ENCODE results near the gene SLC43A2.
A peak's percentile ranks its signal among the peaks of the same experiment; 100 is the strongest.

Gene SLC43A2

GRCh38 chr17:1560858-1561355 lies 67.7 kb downstream of the SLC43A2 start:
- no peak for DNase-seq

- DNase-seq = no peak
Measured at GRCh38 chr17:1560101-1560857, 68.4 kb downstream of the SLC43A2 start.

- DNase-seq = no peak
Measured at GRCh38 chr17:1559047-1560043, 69.3 kb downstream of the SLC43A2 start.

DNA sequence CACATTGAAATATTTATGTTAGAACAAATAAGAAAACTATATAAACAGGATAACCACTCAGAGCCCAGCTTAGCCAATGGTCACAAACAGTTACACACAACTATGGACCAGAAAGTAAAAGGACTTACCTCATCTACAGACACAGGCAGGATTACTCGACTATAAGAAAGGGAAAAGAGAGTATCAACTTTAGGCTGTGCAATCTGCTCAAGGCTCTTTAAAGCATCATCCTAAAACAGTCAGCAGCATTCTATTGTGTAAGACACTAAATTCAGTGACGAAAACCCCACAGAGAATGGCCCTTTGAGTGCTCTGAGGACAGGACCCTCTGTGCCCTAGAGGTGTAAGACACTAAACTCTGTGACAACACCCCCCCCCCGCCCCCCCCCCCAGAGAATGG lies 70.2 kb downstream of the SLC43A2 start:
- DNase-seq = no peak

GRCh38 chr17:1557355-1558095 lies 71.1 kb downstream of the SLC43A2 start:
- DNase-seq = no peak

GRCh38 chr17:1555651-1556471 lies 72.8 kb downstream of the SLC43A2 start:
- DNase-seq = no peak

- no peak for DNase-seq
Measured at GRCh38 chr17:1554751-1555540, 73.7 kb downstream of the SLC43A2 start.

- no peak for DNase-seq
Measured at GRCh38 chr17:1553354-1554266, 75.0 kb downstream of the SLC43A2 start.

DNA sequence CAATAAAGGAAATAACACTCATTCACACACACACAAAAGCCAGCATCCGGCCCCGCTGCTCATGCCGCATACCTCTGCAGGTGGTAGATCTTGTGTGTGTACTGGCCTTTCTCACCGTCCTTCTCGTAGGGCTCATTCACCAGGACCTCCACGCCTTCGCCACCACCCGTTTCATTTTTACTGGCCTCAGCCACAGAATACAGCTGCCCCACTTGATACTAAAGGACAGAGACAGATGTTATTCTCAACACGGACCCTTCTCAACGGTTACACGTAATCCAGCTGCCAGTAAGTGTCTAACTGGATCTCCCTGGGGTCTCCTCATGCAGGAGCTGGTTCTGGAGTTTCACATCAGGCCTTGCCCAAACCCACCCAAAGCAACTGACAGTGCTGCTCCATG lies 75.7 kb downstream of the SLC43A2 start:
- DNase-seq = no peak

DNA sequence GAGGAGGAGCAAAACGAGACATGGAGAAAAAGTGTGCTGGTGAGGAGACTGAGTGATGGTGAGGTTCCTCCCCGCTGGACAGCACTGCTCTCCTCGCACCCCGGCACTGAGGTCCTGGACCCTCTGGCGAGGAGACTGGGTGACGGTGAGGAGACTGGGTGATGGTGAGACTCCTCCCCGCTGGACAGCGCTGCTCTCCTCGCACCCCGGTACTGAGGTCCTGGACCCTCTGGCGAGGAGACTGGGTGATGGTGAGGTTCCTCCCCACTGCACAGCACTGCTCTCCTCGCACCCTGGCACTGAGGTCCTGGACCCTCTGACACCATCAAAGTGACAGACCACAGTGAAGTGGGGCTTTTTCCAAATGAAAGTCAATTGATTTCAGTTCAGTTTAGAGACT lies 76.9 kb downstream of the SLC43A2 start:
- DNase-seq = no peak

- DNase-seq = no peak
Measured at GRCh38 chr17:1548032-1548431, 80.6 kb downstream of the SLC43A2 start.

GRCh38 chr17:1546292-1546922 lies 82.2 kb downstream of the SLC43A2 start:
- no peak for DNase-seq

DNA sequence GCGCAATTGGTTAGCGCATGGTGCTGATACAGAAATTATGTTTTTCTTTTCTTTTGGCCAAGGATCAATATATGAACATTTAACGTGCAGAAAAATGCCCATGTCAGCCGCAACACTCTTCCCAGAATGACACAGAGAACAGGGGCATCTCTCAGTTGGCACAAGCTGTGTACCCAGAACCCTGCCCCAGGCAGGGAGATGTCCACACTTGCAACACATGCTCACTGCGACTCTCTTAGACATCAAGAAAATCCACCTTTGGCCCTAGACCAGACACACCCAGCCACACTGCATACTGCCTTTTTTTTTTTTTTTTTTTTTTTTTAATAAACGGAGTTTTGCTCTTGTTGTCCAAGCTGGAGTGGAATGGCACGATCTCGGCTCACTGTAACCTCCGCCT lies 83.0 kb downstream of the SLC43A2 start:
- DNase-seq = no peak

DNA sequence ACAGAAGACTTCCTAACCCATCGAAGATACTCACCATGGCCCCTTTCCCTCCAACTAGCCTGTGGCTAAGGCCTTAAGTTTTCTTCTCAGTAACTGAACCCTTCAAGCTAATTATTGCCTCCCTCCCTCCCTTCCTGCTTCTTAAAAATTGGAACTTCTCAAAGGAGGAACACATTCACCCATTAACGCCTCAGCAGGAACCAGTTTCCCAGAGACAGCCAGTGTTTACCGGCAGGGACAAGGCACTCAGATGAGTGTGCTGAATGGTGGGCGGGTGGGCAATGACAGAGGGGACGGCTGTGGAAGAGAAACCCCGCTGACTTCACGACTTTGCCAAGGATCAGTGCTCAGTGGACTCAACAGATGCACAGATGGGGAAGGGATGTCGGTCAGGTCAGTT lies 86.3 kb downstream of the SLC43A2 start:
- DNase-seq = peak; percentile 44

- no peak for DNase-seq
Measured at GRCh38 chr17:1541367-1541904, 87.2 kb downstream of the SLC43A2 start.

GRCh38 chr17:1539811-1540210 lies 88.8 kb downstream of the SLC43A2 start:
- no peak for DNase-seq

DNA sequence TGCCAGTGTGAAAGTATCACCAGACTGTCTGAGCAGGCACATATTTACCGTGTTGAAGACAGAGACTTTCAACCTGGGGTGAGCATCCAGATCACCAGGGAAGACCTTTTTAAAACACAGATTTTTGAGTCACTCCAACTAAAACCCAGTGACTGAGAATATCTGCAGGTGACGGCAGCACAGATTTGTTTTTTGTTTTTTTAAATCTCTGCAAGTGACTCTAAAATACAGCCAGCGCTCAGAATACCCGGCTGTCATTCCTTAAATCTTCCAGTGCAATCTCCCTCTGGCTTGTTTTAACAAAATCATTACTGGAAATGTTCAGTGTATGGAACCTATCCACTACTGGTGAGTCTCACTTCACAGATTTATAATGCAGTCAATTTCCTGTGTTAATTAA lies 92.9 kb downstream of the SLC43A2 start:
- DNase-seq = no peak

DNA sequence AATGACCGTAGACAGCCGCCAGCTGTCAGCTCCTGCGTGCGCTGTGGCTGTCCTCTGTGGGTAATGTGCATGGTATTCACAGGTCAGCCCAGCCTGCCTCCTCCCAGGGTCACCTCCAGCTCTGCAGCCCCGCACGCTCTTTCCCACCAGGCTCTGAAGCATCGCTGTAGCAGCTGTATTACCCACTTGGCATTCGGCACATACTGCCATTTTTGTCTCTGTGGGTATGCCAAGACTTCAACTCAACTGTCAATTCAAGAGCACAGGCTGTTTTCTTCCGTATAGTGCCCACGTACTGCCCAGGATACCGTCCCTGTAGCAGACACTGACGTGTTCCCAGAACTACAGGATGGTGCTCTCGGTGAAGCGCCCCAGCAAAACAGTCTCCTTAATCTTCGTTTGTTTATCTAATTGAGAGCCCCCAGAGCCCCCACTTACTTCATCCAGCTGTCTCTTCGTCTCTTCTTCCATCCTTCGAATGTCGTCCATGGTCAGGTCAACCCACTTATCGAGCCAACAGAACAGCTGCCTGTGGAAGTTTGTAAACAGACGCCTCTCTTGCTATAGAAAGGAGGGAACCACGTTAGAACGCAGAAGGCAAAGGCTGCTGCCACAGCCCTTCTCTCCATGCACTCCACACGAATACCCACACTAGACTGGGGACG lies 94.8 kb downstream of the SLC43A2 start:
- DNase-seq = no peak

Data from NCI-H2227 treated with DMSO at 0.1 percent for 48 hours (cell line).